Fibroblast of peridontal ligament (primary cell): Measurements from ENCODE around the gene GABRG3.

Experiments used
- DNase-seq: peaks from one replicate; pipeline ENCODE4 v3.0.0-alpha.2; 2010; ENCODE audit errors: extremely low read depth

GABRG3 gene

DNA sequence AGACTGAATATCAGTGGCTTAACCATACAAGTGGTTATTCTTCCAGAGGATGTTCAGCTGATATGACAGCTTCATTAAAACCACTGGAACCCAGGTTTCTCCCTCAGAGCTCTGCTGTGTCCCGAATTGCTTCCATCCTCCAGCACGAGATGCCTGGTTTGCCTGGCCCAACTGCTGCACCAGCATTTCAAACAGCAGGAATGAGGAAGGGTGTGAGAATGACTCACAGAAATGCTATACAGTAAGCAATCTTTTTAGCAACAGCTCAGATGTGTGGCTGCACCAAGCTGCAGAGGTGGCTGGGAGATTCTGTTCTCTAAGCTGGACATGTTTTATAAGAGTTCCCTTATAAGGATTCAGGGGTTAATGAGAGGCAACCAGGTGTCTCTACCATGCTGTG, 271.0 kb downstream of the GABRG3 start:
- no peak for DNase-seq

DNA sequence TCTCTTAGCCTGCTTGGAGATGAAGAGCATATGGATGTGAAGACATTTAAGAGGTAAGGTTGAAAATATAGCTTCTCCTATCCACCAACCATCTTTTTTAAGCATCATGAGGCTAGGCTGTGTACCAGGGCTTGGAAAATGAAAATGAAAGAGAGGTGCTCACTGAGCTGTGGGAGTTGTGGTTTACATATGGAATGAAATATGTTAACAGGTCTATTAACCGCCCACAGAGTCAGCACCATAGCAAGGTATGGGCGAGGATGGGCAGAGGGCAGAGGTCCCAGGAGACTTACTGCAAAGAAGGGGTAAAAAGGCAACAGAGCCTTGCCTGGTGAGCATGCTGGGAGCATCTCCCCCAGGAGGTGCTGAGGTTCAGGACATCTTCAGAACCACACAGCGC, 273.1 kb downstream of the GABRG3 start:
- DNase-seq: no peak

DNA sequence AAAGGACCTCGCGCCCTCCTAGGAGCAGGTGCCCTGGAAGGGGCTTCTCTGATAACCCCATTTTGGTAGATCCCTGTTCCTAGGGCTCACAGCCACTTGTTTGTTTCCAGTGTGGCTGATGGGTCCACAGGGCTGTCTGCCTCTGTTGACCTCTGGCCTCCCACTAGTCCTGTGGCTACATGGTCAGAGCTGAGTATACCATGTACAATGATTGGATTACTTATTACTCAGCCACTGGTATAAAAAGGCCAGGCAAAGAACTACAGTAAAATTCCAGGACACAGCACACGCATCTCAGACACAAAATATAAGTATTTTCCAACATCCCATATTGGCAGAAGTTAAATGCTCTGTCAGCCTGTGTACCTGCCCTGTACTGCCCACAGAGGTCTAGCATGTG, 277.3 kb downstream of the GABRG3 start:
- DNase-seq: no peak

DNA sequence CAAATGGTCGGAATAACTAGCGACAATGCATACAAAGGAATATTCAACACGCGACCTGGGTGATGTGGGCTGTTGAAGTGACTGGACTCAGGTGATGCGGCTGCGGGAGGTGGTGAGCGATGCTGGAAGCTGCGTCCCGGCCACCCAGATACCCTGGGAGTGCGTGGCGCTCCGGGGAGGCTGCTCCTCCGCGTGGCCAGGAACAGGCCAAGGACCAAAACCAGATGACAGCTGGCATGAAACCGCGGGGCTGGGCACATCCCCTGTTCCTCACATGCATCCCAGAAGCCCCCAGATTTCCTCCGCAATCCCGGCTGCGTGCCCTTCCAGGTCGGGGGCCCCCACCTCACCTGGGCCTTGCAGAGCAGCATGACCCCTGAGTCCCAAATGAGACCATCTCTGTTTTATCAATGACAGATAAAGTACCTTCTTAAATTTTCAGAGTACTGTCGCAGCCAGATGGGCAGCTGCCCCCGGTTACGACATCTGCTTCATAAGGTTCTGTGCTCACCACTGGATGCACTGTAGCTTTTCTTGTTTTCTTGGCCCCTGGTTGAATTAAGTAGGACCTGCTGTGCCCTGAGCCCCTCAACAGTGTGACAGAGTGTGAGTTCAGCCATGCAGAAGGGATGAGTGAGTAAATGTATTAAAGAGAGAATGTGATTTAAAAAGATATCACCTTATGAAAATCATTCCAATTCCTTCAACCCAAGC, 278.2 kb downstream of the GABRG3 start:
- no peak for DNase-seq

DNA sequence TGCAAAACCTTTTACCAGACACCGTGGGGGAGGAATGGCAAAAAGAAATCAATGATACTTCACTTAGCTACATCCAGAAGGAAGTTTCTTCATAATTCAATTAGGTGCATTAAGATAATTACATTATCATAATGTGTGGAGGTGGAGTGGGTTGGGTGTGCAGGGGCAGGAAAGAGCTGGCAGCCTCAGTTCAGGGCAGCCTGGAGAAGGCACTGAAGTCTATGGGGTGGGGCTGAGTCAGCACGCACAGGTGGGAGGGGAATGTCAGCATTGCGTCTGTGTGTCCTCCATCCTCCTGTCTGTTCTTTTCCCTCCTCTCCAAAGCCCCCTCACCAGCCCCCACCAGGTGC, 278.8 kb downstream of the GABRG3 start:
- DNase-seq: no peak

DNA sequence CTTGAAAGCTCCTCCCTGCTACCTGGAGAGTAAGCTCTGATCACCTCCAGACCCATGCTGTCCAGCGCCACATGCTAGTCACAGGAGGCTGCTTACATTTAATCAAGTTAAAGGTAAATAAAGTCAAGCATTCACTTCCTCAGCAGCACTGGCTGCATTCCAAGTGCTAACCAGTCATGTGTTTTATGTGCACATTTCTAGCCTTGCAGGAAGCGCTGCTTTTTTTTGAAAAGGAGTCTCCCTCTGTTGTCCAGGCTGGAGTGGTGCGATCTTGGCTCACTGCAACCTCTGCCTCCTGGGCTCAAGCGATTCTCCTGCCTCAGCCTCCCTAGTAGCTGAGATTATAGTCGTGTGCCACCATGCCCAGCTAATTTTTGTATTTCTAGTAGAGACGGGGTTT, 279.2 kb downstream of the GABRG3 start:
- no peak for DNase-seq

DNA sequence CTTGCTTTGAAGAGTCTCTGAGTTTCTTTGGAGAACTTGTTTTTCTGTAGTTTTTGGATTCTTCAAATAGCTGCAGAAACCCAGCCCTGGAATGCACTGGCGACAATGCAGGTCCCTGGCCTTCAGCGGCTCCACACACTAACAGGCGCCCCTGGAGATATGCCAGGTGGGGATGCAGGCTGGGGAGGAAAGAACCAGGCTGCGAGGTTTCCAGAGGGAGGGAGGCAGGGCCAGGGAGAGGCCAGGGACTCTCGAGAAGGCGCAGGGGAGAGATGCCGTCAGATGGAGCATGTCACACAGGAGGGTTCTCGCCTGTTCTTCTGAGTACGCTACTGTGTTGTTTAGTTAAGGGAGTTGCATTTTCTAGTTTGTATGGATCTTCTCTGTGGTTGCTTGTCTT, 283.1 kb downstream of the GABRG3 start:
- DNase-seq: no peak

DNA sequence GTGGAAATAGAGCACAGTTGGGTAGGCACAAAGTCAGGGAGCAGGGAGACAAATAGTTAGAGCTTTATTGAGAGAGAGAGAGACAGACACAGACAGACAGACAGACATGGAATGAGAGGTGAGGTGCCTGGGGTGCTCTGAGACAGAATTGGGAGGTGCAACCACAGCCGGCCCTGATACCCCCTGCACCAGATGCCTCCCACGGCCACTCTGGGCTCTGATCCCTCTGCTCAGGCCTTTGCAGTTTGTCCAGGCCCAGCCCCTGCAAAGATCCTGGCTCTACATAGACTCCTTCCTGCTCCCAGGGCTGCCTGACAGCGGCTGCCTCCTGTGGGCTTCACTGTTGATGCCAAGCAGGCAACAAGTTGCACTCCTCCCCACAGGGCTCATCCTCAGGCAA, 283.8 kb downstream of the GABRG3 start:
- no peak for DNase-seq

DNA sequence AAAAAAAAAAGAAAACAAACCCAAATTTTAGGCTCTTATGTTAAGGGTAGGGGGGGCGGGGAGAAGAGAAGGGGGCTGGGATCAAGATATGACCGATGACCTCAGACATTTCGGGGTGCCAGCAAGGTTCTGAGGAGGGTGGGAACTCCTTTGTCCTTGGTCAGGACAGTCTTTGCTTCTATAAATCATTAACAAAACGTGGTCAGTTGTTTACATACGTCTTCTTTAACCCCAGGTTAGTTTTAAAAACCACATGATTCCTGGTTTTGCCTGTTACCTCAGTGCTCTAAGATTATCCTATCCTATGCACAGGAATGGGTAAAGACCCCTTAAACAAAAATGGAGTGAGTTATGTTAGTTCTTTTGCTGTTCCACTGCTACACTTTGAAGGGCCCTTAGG, 285.5 kb downstream of the GABRG3 start:
- DNase-seq: no peak

DNA sequence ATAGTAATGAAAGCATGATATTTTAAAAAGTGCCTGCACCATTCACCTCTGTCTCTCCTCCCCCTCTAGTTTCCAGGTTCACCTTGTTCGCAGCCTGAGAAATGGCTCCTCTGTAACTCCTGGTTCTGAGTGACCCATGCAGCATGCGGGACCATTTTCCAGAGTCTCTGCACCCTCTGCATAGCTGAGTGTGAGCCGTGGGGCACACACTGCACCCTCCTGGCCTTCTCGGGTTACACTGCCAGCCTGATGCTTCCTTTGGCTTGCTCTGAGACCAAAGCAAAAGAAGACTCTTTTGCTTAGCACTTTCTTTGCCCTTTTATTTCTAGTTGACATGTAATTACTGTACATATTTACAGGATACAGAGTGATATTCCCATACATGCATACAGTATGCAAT, 287.3 kb downstream of the GABRG3 start:
- no peak for DNase-seq

DNA sequence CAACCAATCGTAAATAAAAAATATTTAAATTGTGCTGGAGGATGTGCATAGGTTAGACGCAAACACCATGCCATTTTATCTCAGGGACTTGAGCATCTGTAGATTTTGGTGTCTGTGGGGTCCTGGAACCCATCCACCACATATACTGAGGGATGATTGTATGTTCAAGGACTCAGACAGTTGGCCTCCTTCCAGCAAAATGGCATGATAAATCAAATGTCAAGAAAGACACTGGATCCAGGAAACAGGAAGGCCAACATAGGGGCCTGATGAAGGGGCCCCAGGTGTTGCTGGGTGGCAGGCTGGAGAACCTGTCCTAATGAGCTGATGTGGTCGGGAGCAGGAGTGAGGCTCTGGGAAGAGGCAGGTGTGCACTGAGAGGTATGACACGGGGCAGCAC, 289.5 kb downstream of the GABRG3 start:
- no peak for DNase-seq

DNA sequence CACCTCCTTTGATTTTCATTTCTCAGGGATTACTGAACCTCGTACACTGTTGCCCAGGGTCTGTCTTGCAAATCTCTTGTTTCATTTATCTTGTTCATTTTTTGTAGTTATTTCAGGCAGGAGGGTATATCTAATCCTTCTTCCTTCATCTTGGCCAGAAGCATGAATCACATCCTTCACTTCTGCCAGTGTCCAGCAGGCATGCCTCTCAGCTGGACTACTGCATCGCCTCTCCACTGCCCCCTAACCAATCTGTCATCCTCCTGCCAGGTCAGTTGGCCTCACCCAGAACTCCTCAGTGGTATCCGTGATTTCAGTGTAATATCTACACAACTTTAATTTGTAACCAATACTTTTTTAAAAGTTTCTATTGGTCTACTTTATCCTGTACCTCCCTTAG, 297.9 kb downstream of the GABRG3 start:
- no peak for DNase-seq

DNA sequence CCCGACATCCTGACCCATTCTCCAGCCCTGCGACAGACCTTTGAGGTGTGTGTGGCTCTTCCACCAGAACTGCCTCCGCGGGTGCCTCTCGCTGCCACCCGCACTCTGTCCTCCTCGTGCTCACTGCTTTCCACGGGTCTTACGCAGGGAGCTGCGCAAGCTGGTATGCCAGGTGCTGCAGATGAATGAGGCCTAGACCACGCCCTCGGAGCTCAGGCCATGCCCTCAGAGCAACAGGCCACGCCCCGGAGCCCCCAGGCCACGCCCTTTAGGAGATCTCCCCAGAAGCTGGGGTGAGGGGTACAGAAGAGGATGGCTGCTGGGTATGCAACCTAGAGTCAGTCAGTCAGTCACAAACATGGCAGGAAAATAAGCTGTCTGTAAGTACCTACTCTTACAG, 300.3 kb downstream of the GABRG3 start:
- DNase-seq: no peak

DNA sequence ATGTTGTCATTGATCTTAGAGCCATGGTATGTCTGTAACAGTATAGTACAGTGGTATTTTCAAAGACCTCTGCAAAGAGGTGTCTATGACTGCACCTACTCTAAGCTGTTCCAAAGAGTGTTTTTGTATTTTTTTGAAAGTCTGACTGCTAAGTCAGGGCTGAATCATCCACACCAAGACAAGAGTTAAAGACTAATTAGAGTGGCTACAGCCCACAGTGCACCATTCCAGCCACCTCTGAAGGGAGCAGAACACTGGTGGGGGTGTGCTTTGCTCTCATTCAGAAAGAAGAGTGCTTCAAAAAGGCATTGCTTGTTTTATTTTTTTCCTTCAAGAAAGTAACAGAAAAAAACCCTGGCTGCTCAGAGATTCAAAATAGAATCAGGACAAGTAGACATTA, 301.4 kb downstream of the GABRG3 start:
- no peak for DNase-seq

DNA sequence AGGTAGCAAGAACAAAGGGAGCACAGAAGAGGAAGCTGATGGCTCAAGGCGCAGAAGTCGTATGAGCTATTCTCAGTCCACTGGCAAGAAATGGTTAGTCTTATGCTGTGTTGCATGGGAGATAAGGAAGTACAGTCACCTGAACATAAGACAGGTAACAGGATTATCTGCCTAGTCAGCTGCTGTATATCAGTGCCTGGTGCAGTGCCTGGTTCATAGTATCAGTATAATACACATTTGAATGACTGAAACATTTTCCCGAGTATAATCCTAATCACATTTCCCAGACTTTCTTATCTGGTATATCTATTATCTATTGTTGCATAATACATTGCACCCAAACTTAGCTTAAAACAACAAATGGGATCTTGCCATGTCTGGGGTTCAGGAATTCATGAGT, 302.5 kb downstream of the GABRG3 start:
- no peak for DNase-seq

DNA sequence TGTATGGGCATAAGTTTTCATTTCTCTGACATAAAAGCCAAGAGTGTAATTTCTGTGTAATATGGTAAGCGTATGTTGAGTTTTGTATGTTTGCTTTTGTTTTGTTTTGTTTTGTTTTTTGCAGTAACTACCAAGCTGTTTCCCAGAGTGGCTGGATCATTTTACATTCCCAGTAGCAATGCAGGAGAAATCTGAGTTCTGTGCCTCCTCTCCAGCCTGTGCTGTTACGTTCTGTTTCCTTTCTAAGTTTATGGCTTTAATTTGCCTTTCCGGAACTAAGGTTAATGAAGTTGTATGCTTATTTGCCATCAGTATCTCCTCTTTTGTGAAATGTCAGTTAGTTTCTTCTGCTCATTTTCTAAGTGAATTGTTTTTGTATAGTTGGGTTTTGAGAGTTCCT, 307.8 kb downstream of the GABRG3 start:
- DNase-seq: no peak

DNA sequence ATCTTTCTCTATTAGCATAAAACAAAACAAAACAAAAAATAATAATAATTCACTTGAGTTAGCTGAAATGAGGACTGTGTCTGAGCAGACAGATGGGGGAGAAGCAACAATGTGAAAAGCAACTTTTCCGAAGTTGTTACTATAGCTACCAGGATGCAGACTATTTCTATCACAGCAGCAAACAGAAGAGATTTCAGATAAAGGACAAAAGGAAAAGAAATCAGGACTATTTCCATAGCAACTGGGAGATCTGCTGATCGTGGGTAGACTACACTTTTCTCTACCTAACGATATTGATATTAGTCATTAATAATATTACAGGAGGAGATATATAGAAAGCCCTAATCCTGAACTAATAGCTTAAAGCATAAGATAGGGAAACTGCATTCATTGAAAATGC, 321.7 kb downstream of the GABRG3 start:
- DNase-seq: no peak

DNA sequence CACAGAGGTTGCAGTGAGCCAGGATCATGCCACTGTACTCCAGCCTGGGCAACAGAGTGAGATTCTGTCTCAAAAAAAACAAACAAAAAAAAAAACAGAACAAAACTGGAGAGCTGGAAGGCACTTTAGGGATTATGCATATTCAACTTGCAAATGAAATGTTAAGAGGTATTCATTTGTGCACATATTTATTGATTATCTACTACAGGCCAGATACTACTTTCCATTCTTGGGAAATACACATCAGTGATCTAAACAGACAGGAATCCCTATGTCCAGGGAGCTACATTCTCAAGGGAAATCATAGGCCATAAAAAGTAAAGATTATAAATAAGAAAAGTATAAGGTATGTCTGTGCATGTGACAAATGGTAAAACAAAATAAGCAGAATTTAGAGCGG, 322.6 kb downstream of the GABRG3 start:
- DNase-seq: no peak

DNA sequence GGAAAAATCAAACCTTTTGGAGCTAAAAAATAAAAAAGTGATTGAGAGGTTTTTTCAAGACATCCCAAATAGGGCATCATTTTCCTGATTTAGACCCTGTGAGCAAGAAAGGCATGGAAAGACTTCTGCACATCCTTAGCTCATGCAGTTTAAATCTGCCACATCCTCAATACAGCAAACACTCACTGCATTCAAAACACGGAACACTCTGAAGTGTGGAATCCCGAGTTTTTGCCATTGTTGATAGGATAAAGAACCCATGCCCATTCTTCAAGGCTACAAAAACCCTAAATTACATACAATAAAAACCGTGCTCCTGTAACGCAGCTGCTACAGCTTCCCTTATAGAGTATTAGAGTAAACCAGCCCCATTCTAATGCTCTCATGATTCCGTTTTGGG, 346.8 kb downstream of the GABRG3 start:
- DNase-seq: no peak

DNA sequence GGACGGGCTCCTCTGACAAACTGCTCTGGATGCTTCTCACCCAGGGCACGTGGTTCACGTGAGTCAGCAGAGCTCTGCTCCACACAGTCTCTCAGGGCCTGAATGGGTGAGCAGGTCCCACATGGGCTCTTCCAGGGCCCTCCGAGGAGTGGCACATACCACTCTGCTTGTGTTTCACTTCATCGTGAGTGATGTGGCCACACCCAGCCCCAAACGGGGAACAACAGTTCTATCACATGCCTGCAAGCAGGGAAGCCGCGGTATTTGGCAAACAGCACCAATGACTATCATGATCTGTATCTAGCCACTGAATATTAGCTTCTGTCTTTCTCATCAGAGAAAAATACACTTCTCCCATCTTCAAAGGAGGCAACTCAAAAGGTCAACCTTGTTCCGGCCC, 352.8 kb downstream of the GABRG3 start:
- DNase-seq: no peak

DNA sequence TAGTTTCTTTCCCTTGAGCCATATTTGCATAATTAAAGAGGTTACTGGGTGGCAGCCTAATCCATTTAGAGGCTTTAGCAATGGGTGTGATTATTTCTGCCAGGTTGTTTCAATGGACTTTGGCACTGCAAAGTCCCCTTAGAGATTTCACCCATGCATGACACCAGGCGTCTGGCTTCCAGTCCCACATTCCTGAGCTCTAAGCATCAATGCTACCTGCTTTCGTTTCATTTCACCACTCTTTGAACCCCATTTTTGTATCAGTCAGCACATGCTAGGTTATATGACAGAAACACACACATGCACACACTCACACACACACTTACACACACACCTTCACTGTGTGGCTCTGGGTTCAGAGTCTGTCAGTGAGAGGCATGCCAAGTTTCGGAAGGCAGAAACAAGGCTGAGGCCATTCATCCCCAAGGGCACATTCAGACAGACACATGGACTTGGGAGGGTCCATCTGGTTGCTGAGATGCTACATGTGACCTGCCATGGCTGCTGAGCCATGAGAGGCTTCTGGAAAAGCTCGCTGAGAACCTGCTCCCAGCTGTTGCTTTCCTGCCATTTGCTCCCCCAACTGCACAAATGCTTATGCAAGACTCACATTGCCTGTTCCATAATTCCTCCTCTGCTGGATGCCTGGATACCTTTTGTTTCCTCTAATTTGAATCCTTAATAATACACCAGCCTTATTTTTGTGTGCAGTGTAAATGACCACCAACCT, 354.1 kb downstream of the GABRG3 start:
- no peak for DNase-seq

DNA sequence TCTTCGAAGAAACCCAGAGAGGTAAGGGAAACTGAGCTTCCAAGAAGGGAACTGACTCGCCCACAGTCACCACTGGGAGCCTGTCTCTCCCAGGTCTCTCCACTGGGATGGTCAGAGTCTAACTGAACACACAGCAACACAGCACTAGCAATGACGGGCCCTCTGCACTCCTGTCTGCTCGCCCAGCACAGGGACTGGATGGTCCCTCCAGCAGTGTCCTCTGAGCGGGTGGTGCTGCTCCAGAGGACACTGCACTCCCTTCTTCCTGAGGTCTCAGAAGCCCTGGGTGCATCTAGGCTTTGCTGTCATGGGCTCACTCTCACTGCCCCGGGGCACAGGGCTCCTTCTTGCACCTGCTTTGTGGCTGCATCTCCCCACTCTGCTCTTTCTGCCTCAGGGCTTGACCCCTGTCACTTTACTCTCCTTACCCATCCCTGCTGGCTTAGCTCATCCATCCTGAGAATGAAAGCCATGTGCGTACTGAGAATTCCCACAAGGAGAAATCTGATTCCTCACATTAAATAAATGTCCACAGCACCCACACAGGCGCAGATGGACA, 356.6 kb downstream of the GABRG3 start:
- DNase-seq: no peak

DNA sequence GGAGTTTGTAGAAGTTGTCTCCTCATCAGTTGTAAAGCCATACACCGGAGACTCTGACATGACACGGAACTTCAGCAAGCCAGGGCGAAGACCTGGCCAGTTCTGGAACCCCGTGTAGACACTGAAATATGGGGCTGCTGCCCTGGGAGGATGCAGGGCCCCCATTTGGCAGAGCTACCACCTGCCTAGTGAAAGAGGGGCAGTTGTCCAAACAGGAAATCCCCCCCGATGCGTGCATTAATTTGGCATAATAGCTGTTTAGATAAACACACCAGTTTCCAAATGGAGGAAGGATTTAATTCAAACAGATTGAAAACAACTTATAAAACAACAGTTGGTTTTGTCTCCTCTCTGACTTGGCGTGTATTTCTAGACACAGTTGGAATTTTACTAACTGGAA, 357.2 kb downstream of the GABRG3 start:
- no peak for DNase-seq

DNA sequence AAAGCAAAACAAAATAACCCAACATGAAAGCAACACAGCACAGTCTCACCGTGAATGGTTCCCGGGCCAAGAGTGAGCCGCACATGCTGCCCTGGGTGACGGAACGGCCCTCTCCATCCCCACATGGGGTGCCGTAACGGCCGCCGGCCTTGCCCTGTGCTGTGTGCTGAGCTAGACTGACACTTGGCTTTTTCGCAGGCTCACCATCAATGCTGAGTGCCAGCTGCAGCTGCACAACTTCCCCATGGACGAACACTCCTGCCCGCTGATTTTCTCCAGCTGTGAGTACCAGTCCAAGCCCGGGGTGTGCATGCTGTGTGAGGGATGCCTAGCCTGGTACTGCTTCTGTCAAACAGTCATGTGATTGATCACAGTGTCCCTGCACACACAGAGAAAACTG, 357.6 kb downstream of the GABRG3 start:
- DNase-seq: no peak
